CD14-positive monocyte (primary cell): ENCODE measurements around the gene TTLL10. TPM values are rescaled to one million over a fixed set of nuclear protein-coding genes. Genes with fewer than 3 reads are reported as not detected.

Source experiments
- DNase-seq, 3 donors: peaks; one replicate each; pipeline ENCODE4 v3.0.0-alpha.2; 2011 to 2022
- H2AFZ ChIP-seq: 2 replicates; pipeline ENCODE4 v1.6.0; 2012; ENCODE audit warnings: mild to moderate bottlenecking, low read depth, low read length, inconsistent platforms; ENCODE audit not compliant: insufficient read depth, poor library complexity, severe bottlenecking
- H3K27ac ChIP-seq, 2 donors: 1 replicate in 1 of 2; 2 replicates in 1 of 2; pipeline ENCODE4 v1.5.1; 2012 to 2013; ENCODE audit warnings: low read length in 2 of 2, control low read depth in 1 of 2, inconsistent platforms in 1 of 2, low read depth in 1 of 2, mild to moderate bottlenecking in 1 of 2
- H3K27me3 ChIP-seq, 2 donors: one replicate each; pipeline versions ENCODE4 v1.6.0 to v1.6.1; 2011 to 2013; ENCODE audit warnings: low read length in 2 of 2; ENCODE audit not compliant: control insufficient read depth in 2 of 2, insufficient read depth in 2 of 2
- H3K36me3 ChIP-seq, 2 donors: replicated peaks in 1 of 2; 1 replicate in 1 of 2; 2 replicates in 1 of 2; pipeline versions ENCODE4 v1.5.1 to v1.6.1; 2012 to 2013; ENCODE audit warnings: low read length in 2 of 2, control low read depth in 1 of 2, inconsistent platforms in 1 of 2, mild to moderate bottlenecking in 1 of 2; ENCODE audit not compliant: insufficient read depth in 2 of 2, control insufficient read depth in 1 of 2
- H3K4me1 ChIP-seq, 2 donors: 1 replicate in 1 of 2; 2 replicates in 1 of 2; pipeline versions ENCODE4 v1.5.1 to v1.6.1; 2012 to 2013; ENCODE audit warnings: low read length in 2 of 2, control low read depth in 1 of 2, inconsistent platforms in 1 of 2, mild to moderate bottlenecking in 1 of 2, moderate library complexity in 1 of 2; ENCODE audit not compliant: insufficient read depth in 2 of 2, control insufficient read depth in 1 of 2
- H3K4me2 ChIP-seq: replicated peaks from 2 replicates; pipeline ENCODE3; 2012; ENCODE audit warnings: low read length, moderate library complexity, mild to moderate bottlenecking; ENCODE audit not compliant: poor library complexity, severe bottlenecking; ENCODE audit errors: extremely low read depth
- H3K4me3 ChIP-seq, 3 experiments: fragments of 200-600 bp in 1 of 3; sonication (generic) in 1 of 3; replicated peaks in 1 of 3; 1 replicate in 2 of 3; 2 replicates in 1 of 3; pipeline ENCODE4 v1.5.1; 2011 to 2013; ENCODE audit warnings: low read length in 3 of 3, mild to moderate bottlenecking in 3 of 3, control low read depth in 2 of 3, low read depth in 2 of 3, inconsistent platforms in 1 of 3, moderate library complexity in 1 of 3
- H3K79me2 ChIP-seq: 2 replicates; pipeline ENCODE4 v1.6.0; 2012; ENCODE audit warnings: mild to moderate bottlenecking, control low read depth, inconsistent platforms, low read length, moderate library complexity; ENCODE audit not compliant: insufficient read depth
- H3K9ac ChIP-seq: 2 replicates; pipeline ENCODE4 v1.6.0; 2017; ENCODE audit warnings: low read length, mild to moderate bottlenecking; ENCODE audit not compliant: insufficient read depth, poor library complexity, severe bottlenecking
- H3K9me3 ChIP-seq, 2 donors: replicated peaks in 1 of 2; 1 replicate in 1 of 2; 2 replicates in 1 of 2; pipeline versions ENCODE4 v1.5.1 to v1.6.1; 2012 to 2013; ENCODE audit warnings: low read length in 2 of 2, control low read depth in 1 of 2; ENCODE audit not compliant: control insufficient read depth in 1 of 2, insufficient read depth in 1 of 2
- H4K20me1 ChIP-seq: 2 replicates; pipeline ENCODE4 v1.6.0; 2012; ENCODE audit warnings: mild to moderate bottlenecking, low read length, control low read depth, moderate library complexity; ENCODE audit not compliant: insufficient read depth
- H3K27ac Mint-ChIP-seq, 7 donors: one replicate each; pipeline ENCODE4 v1.8.0; 2020; ENCODE audit warnings: mild to moderate bottlenecking in 7 of 7, mixed read lengths in 7 of 7, moderate library complexity in 6 of 7, inconsistent platforms in 2 of 7
- H3K27me3 Mint-ChIP-seq, 3 donors: one replicate each; pipeline ENCODE4 v1.8.0; 2021 to 2022; ENCODE audit warnings: low read depth in 3 of 3, mild to moderate bottlenecking in 3 of 3, mixed read lengths in 3 of 3, moderate library complexity in 3 of 3, inconsistent platforms in 1 of 3
- H3K36me3 Mint-ChIP-seq, 2 donors: one replicate each; pipeline ENCODE4 v1.8.0; 2020; ENCODE audit warnings: mixed read lengths in 2 of 2, inconsistent platforms in 1 of 2, mild to moderate bottlenecking in 1 of 2
- H3K4me1 Mint-ChIP-seq: one replicate; pipeline ENCODE4 v1.8.0; 2020; ENCODE audit warnings: mild to moderate bottlenecking, mixed read lengths
- H3K4me3 Mint-ChIP-seq, 2 donors: one replicate each; pipeline ENCODE4 v1.8.0; 2020; ENCODE audit warnings: mild to moderate bottlenecking in 2 of 2, mixed read lengths in 2 of 2, moderate library complexity in 1 of 2
- H3K9me3 Mint-ChIP-seq, 7 donors: one replicate each; pipeline ENCODE4 v1.8.0; 2020 to 2022; ENCODE audit warnings: mixed read lengths in 7 of 7, mild to moderate bottlenecking in 6 of 7, moderate library complexity in 6 of 7, inconsistent platforms in 2 of 7
- WGBS: methylation state at CpG from one replicate; pipeline ENCODE4 v1.1.5; 2013; ENCODE audit warnings: missing lambda C conversion rate; ENCODE audit not compliant: insufficient coverage; 5-methylcytosine and 5-hydroxymethylcytosine counted together
- intact Hi-C, 2 donors: fragments of 100-400 bp; cut with micrococcal nuclease; formaldehyde crosslinking; loops; one replicate each; pipeline versions ENCODE4 v1.15.0 to v1.15.1; 2023
- polyA plus RNA-seq, 3 donors: library from polyadenylated mRNA; depleted of rRNA in 1 of 3; unstranded in 2 of 3; stranded (reverse) in 1 of 3; fragments of 300-500 nt in 2 of 3; fragments of >200 nt in 1 of 3; fragmentation: Illumina TruSeq in 2 of 3; gene quantifications; 1 replicate in 2 of 3; 2 replicates in 1 of 3; pipeline ENCODE4 v1.2.3, GENCODE V29; 2012 to 2021
- TF ChIP-seq, protein P1 (sequence below): fragments of 200-600 bp; IDR thresholded peaks from one replicate; pipeline ENCODE4 v1.8.0; 2022; ENCODE audit warnings: antibody characterized with exemption, mild to moderate bottlenecking

The TTLL10 gene
- polyA plus RNA-seq, 3 donors = 0.06 TPM; not detected in 2

DNA sequence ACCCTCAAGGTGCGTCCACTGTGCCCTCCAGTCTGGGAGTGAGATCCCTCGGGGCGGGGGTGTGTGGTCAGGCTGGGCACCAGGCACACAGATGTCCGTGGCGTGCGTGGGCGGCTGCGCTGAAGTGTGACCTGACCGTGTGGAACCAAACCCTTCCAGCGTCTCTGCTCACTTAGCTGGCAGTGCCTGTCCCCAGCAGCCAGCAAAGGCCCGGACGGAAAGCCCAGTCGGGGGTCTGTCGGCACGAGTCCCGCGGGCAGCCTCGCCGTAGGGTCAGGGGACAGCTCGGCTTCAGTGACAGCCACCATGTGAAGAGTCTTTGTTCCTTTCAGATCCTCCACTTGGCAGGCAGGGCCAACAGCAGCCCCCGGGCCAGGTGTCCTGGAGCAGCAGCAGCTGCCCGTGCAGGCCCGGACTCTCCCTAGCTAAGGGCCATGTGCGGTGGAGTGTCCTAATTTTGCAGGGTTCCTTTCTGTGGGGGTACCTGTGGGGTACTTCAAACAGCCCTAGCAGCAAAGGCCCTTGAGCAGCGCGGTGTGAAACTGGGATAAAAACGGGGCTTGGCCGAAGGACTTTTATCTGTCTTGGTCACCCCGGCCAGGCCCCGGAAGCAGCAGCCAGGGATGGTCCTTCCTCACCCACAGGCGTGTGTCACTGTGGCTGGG is 11.6 kb downstream of the TTLL10 start:
- H3K27me3 ChIP-seq = no peaks in the 10 kb centered on the region
- Mint-ChIP-seq H3K27me3 (peaks cover 2 to 11% (median 3%) of the 10 kb centered on the region in 3 donors), H3K4me3 (no peak overlapping the region), H3K36me3 (no peaks in the 10 kb centered on the region), H3K4me1 (peaks cover 9% of the 10 kb centered on the region), H3K27ac (no peak overlapping the region), H3K9me3 (peaks cover 0 to 2% (median 0%) of the 10 kb centered on the region in 7 donors)
- no peaks in the 10 kb centered on the region for H4K20me1 ChIP-seq
- no peaks in the 10 kb centered on the region for H3K79me2 ChIP-seq
- no peaks in the 10 kb centered on the region for H3K9me3 ChIP-seq
- H3K4me3 ChIP-seq = no peak overlapping the region
- no peaks in the 10 kb centered on the region for H3K36me3 ChIP-seq
- TF ChIP-seq, protein P1, sequence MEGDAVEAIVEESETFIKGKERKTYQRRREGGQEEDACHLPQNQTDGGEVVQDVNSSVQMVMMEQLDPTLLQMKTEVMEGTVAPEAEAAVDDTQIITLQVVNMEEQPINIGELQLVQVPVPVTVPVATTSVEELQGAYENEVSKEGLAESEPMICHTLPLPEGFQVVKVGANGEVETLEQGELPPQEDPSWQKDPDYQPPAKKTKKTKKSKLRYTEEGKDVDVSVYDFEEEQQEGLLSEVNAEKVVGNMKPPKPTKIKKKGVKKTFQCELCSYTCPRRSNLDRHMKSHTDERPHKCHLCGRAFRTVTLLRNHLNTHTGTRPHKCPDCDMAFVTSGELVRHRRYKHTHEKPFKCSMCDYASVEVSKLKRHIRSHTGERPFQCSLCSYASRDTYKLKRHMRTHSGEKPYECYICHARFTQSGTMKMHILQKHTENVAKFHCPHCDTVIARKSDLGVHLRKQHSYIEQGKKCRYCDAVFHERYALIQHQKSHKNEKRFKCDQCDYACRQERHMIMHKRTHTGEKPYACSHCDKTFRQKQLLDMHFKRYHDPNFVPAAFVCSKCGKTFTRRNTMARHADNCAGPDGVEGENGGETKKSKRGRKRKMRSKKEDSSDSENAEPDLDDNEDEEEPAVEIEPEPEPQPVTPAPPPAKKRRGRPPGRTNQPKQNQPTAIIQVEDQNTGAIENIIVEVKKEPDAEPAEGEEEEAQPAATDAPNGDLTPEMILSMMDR = no peak
- intact Hi-C loops = no loop called here
- H3K4me2 ChIP-seq = no peak overlapping the region
- H3K9ac ChIP-seq = no peak overlapping the region
- DNase-seq = no peak
- H3K4me1 ChIP-seq = peaks cover 2 to 10% of the 10 kb centered on the region in 2 donors
- 94% methylated on average over 27 of the region's 31 CpGs for WGBS
- no peak overlapping the region for H2AFZ ChIP-seq
- no peak overlapping the region for H3K27ac ChIP-seq

DNA sequence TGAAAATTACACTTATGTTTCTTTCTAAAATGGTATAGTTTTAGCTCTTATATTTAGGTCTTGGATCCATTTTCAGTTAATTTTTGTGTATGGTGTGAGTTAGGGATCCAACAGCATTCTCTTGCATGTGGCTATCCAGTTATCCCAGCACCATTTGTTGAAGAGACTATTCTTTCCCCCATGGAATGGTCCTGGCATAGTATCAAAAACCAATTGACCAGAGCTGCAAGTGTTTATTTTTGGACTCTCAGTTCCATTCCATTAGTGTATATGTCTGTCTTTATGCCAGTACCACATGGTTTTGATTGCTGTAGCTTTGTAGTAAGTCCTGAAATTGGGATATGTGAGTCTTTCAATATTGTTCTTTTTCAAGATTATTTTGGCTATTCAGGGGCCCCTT is 14.3 kb downstream of the TTLL10 start:
- no peak for DNase-seq
- Mint-ChIP-seq H3K27ac (no peak overlapping the region), H3K27me3 (peaks cover 3 to 8% (median 3%) of the 10 kb centered on the region in 3 donors), H3K36me3 (no peaks in the 10 kb centered on the region), H3K4me3 (no peak overlapping the region), H3K9me3 (peaks cover 4 to 11% (median 6%) of the 10 kb centered on the region in 7 donors), H3K4me1 (peaks cover 9% of the 10 kb centered on the region)
- Histone ChIP-seq H3K4me3 (no peak overlapping the region), H2AFZ (no peak overlapping the region), H3K9ac (no peak overlapping the region), H3K79me2 (no peaks in the 10 kb centered on the region), H3K36me3 (no peaks in the 10 kb centered on the region), H4K20me1 (no peaks in the 10 kb centered on the region), H3K4me1 (peaks cover under 1 to 10% of the 10 kb centered on the region in 2 donors), H3K27ac (no peak overlapping the region), H3K9me3 (peaks cover 0 to 7% of the 10 kb centered on the region in 2 donors), H3K27me3 (no peaks in the 10 kb centered on the region), H3K4me2 (no peak overlapping the region)
- intact Hi-C loops = no loop called here
- TF ChIP-seq, protein P1 = no peak
